HEK293T (cell line): Measurements from ENCODE around the gene ZNF385B.

Experiments used
- CTBP1 ChIP-seq: fragments of 450-650 bp; IDR thresholded peaks from 2 replicates; pipeline ENCODE4 v1.6.1; 2016; ENCODE audit warnings: borderline replicate concordance
- ELF4 ChIP-seq: fragments of 450-650 bp; IDR thresholded peaks from 2 replicates; pipeline ENCODE4 v1.6.1; 2017; ENCODE audit warnings: antibody characterized with exemption
- FOXA1 ChIP-seq: fragments of 450-650 bp; IDR thresholded peaks from 2 replicates; pipeline ENCODE4 v1.6.1; 2016; ENCODE audit warnings: mild to moderate bottlenecking
- HDGF ChIP-seq: fragments of 450-650 bp; IDR thresholded peaks from 2 replicates; pipeline ENCODE4 v1.6.1; 2017; ENCODE audit warnings: antibody characterized with exemption, borderline replicate concordance
- LEF1 ChIP-seq: fragments of 450-650 bp; IDR thresholded peaks from 2 replicates; pipeline ENCODE4 v1.6.1; 2017; ENCODE audit warnings: mild to moderate bottlenecking, borderline replicate concordance

DNA sequence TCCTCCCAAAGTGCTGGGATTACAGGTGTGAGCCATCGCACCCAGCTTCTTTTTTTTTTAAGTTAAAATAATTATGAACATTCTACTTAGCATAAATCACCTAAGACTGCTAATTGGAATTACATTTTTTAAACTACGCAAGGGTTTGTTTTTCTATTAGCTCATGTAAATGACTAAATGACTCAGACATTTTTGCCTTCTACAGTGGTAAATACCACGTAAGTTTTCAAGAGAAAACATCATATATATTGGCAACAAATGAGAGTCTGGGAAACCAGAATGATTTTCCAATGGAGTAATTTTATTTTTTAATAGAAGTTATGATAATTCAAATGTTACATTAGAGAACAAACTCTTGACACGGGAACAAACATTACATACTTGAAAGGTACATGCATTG lies 259.0 kb downstream of the ZNF385B start:
- TF ChIP-seq HDGF = no peak
- no peak for TF ChIP-seq LEF1
- no peak for TF ChIP-seq CTBP1
- no peak for TF ChIP-seq ELF4
- no peak for TF ChIP-seq FOXA1
